Measurements from ENCODE around the gene MLKL. TPM values are rescaled to one million over a fixed set of nuclear protein-coding genes. Genes with fewer than 3 reads are reported as not detected.
A peak's percentile ranks its signal among the peaks of the same experiment; 100 is the strongest.

MLKL gene
- total RNA-seq, 1 donor from 2014 or later: 6.3 TPM

- no peak overlapping the region for H3K4me3 ChIP-seq (ENCODE audit: low read depth, low read length)
- FAIRE-seq: no peak
- peaks cover 20% of the 10 kb centered on the region for H3K36me3 ChIP-seq (ENCODE audit: control insufficient read depth, insufficient read depth, low read length)
- H3K27me3 ChIP-seq (ENCODE audit: control insufficient read depth, insufficient read depth, low read length): no peaks in the 10 kb centered on the region
- no peak for DNase-seq (ENCODE audit: low read depth)
- TF ChIP-seq CTCF (IDR thresholded peaks at IDR 0.05; ENCODE audit: insufficient read depth, low read length, severe bottlenecking): no peak
These were observed 74.9 kb downstream of the MLKL start for GRCh38 chr16:74625500-74626350.

GRCh38 chr16:74623839-74624235 is 76.8 kb downstream of the MLKL start:
- H3K27me3 ChIP-seq (ENCODE audit: control insufficient read depth, insufficient read depth, low read length): no peaks in the 10 kb centered on the region
- DNase-seq (ENCODE audit: low read depth): no peak
- no peak overlapping the region for H3K4me3 ChIP-seq (ENCODE audit: low read depth, low read length)
- peaks cover 18% of the 10 kb centered on the region for H3K36me3 ChIP-seq (ENCODE audit: control insufficient read depth, insufficient read depth, low read length)
- no peak for TF ChIP-seq CTCF (IDR thresholded peaks at IDR 0.05; ENCODE audit: insufficient read depth, low read length, severe bottlenecking)
- no peak for FAIRE-seq

- no peak for FAIRE-seq
These were observed 77.3 kb downstream of the MLKL start for GRCh38 chr16:74623214-74623838.

GRCh38 chr16:74622005-74622404 is 78.7 kb downstream of the MLKL start:
- no peak for DNase-seq (ENCODE audit: low read depth)
- Histone ChIP-seq H3K4me3 (ENCODE audit: low read depth, low read length) (no peak overlapping the region), H3K27me3 (ENCODE audit: control insufficient read depth, insufficient read depth, low read length) (no peaks in the 10 kb centered on the region), H3K36me3 (ENCODE audit: control insufficient read depth, insufficient read depth, low read length) (peaks cover 10% of the 10 kb centered on the region)
- FAIRE-seq: no peak
- no peak for TF ChIP-seq CTCF (IDR thresholded peaks at IDR 0.05; ENCODE audit: insufficient read depth, low read length, severe bottlenecking)

More at GRCh38 chr16:74623214-74623838, 77.3 kb downstream of the MLKL start:
- peak; percentile 60 for DNase-seq (ENCODE audit: low read depth)
- H3K36me3 ChIP-seq (ENCODE audit: control insufficient read depth, insufficient read depth, low read length): peaks cover 16% of the 10 kb centered on the region
- peak; percentile 56 for TF ChIP-seq CTCF (IDR thresholded peaks at IDR 0.05; ENCODE audit: insufficient read depth, low read length, severe bottlenecking)
- H3K27me3 ChIP-seq (ENCODE audit: control insufficient read depth, insufficient read depth, low read length): no peaks in the 10 kb centered on the region
- no peak overlapping the region for H3K4me3 ChIP-seq (ENCODE audit: low read depth, low read length)

Other genes with a start within 250 kb of the MLKL start
- gene GLG1, start 93.7 kb downstream of the MLKL start, total RNA-seq: 65.0 and 71.2 TPM in 2 replicates
- gene RFWD3, start 34.0 kb downstream of the MLKL start, total RNA-seq: 11.6 and 13.7 TPM in 2 replicates
- 1.6 and 3.2 TPM in 2 replicates for gene FA2H, start 74.0 kb upstream of the MLKL start, total RNA-seq

All from bronchial epithelial cell (primary cell).